Eye (tissue), 1 donor: ENCODE measurements around the gene RRH.
"Not testable (repeated sequence)": the region's sequence is repeated elsewhere in the genome, so short reads cannot be mapped to it uniquely, and the experiment has no call there.

Source experiments
- DNase-seq: peaks from one replicate; pipeline ENCODE4 v3.0.0-alpha.2; 2015

RRH gene

GRCh38 chr4:109827672-109828071 lies at the start of gene RRH:
TSS of gene RRH (plus strand) at chr4:109827972. CDS start at chr4:109828028, 56 bp downstream.
- DNase-seq: no peak

GRCh38 chr4:109782092-109782491 lies 45.7 kb upstream of the RRH start:
- DNase-seq: not testable (repeated sequence)

GRCh38 chr4:109786846-109787245 lies 40.9 kb upstream of the RRH start:
- DNase-seq: no peak

- no peak for DNase-seq
Measured at GRCh38 chr4:109787807-109788206, 40.0 kb upstream of the RRH start.

- DNase-seq: no peak
Measured at GRCh38 chr4:109795059-109795458, 32.7 kb upstream of the RRH start.

- DNase-seq: no peak
Measured at GRCh38 chr4:109798866-109799265, 28.9 kb upstream of the RRH start.

- peak; percentile 19 for DNase-seq
Measured at GRCh38 chr4:109801099-109801789, 26.5 kb upstream of the RRH start.

GRCh38 chr4:109801895-109802319 lies 25.9 kb upstream of the RRH start, which contains the start of gene CFI:
TSS of gene CFI (minus strand) at chr4:109801999. CDS start at chr4:109801971, 28 bp downstream.
- DNase-seq: peak; percentile 68

GRCh38 chr4:109803924-109804571 lies 23.7 kb upstream of the RRH start:
- DNase-seq: peak; percentile 73

- no peak for DNase-seq
Measured at GRCh38 chr4:109809655-109810054, 18.1 kb upstream of the RRH start.

GRCh38 chr4:109810552-109811387 lies 17.0 kb upstream of the RRH start:
- DNase-seq: no peak

GRCh38 chr4:109811707-109812106 lies 16.1 kb upstream of the RRH start:
- no peak for DNase-seq

- DNase-seq: peak; percentile 97
Measured at GRCh38 chr4:109815151-109816081, 12.4 kb upstream of the RRH start, which contains the start of gene GAR1. TSS of gene GAR1 (plus strand) at chr4:109815762. CDS start at chr4:109816165, 403 bp downstream.

- no peak for DNase-seq
Measured at GRCh38 chr4:109816082-109816442, 11.7 kb upstream of the RRH start.

GRCh38 chr4:109816894-109817293 lies 10.9 kb upstream of the RRH start:
- DNase-seq: no peak

- DNase-seq: no peak
Measured at GRCh38 chr4:109818268-109818667, 9.5 kb upstream of the RRH start.

- DNase-seq: no peak
Measured at GRCh38 chr4:109820563-109820962, 7.2 kb upstream of the RRH start.

GRCh38 chr4:109821185-109821584 lies 6.6 kb upstream of the RRH start:
- no peak for DNase-seq

GRCh38 chr4:109826719-109827118 lies 1.1 kb upstream of the RRH start:
- DNase-seq: peak; percentile 43

- DNase-seq: no peak
Measured at GRCh38 chr4:109833756-109834155, 6.0 kb downstream of the RRH start.

- DNase-seq: no peak
Measured at GRCh38 chr4:109836985-109837384, 9.2 kb downstream of the RRH start.

GRCh38 chr4:109846395-109847098 lies 18.8 kb downstream of the RRH start:
- DNase-seq: no peak
